ENCODE data around the gene MEF2D. TPM values are rescaled to one million over a fixed set of nuclear protein-coding genes. Genes with fewer than 3 reads are reported as not detected.

MEF2D gene
- 20.7 and 26.1 TPM in 2 replicates for total RNA-seq (ENCODE audit: low replicate concordance)
- long read RNA-seq, partial matches to known transcripts = 0 of 1 reads
- long read RNA-seq, other reads (novel, unspliced or antisense) = 1 of 1 reads

DNA sequence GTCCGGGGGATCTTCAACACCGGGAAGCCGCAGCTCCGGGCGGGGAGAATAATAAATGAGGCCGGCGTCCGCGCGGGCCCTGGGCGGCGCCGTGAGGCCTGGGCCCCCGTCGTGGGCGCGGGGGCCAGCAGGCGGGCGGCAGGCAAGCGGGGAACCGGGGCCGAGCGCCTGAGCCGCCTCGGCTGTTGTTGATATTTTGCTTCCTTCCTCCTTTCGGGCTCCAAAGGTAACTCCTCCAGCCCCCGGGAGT lies at the start of gene MEF2D:
TSS of gene MEF2D (minus strand) at position 233 of the 250 bp plus-strand sequence. CDS start 17,483 bp downstream, outside the sequence.
- H3K4me1 Mint-ChIP-seq (ENCODE audit: unreplicated experiment) = peaks cover 61% of the 10 kb centered on the region
- H3K36me3 Mint-ChIP-seq = no peaks in the 10 kb centered on the region
- H3K9me3 Mint-ChIP-seq = peaks cover 4% of the 10 kb centered on the region
- DNase-seq (ENCODE audit: extremely low spot score, unreplicated experiment) = no peak
- peaks cover 3% of the 10 kb centered on the region for H3K27me3 Mint-ChIP-seq
- TF ChIP-seq, protein P1, sequence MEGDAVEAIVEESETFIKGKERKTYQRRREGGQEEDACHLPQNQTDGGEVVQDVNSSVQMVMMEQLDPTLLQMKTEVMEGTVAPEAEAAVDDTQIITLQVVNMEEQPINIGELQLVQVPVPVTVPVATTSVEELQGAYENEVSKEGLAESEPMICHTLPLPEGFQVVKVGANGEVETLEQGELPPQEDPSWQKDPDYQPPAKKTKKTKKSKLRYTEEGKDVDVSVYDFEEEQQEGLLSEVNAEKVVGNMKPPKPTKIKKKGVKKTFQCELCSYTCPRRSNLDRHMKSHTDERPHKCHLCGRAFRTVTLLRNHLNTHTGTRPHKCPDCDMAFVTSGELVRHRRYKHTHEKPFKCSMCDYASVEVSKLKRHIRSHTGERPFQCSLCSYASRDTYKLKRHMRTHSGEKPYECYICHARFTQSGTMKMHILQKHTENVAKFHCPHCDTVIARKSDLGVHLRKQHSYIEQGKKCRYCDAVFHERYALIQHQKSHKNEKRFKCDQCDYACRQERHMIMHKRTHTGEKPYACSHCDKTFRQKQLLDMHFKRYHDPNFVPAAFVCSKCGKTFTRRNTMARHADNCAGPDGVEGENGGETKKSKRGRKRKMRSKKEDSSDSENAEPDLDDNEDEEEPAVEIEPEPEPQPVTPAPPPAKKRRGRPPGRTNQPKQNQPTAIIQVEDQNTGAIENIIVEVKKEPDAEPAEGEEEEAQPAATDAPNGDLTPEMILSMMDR (conservative IDR thresholded peaks at IDR 0.05) = no peak
- H3K4me3 Mint-ChIP-seq = peak within 1 kb of the TSS; percentile 91
- peak within 1 kb of the TSS; percentile 93 for H3K27ac Mint-ChIP-seq

DNA sequence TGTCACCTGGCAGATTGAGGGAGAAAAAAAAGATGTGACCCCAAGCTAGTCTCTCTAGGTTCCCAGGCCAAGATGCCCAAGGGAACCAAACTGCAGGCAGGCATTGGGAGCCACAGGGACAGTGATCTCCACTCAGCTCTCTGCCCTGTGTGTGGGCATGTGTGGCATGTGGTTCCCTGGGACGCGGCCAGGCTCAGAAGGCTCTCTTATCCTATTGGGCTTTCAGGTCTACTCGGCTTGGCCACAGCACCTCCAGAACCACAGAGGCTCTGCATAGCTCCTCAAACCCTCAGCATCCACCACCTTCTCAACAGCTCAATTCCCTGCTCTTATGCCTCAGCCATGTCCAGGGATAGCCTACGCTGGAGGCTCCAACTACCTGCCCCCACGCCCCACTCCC lies 49.8 kb upstream of the MEF2D start:
- Mint-ChIP-seq H3K36me3 (peaks cover 10% of the 10 kb centered on the region), H3K9me3 (no peaks in the 10 kb centered on the region), H3K27me3 (no peaks in the 10 kb centered on the region), H3K27ac (no peak overlapping the region), H3K4me3 (no peak overlapping the region), H3K4me1 (ENCODE audit: unreplicated experiment) (no peaks in the 10 kb centered on the region)
- no peak for DNase-seq (ENCODE audit: extremely low spot score, unreplicated experiment)
- TF ChIP-seq, protein P1 (conservative IDR thresholded peaks at IDR 0.05) = no peak

DNA sequence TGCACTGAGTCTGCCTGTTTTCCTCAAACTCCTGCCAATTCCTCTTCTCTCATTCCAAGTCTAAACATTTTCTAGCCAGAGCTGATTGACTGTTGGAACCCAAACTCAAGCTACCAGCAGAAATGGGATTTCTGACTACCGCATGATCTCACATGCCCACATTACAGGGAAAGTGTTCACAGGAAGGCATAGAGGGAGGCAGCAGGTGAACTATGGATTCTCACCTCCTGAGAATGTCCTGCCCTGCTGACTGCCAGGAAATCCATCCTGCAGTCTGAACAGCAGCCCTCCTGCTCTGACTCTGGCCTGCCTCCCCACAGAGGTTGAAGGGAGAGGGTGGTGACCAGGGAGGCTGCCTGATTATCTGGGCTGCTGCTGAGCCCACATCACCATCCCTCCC lies 49.3 kb upstream of the MEF2D start:
- Mint-ChIP-seq H3K4me3 (no peak overlapping the region), H3K4me1 (ENCODE audit: unreplicated experiment) (peaks cover 2% of the 10 kb centered on the region), H3K27ac (no peak overlapping the region), H3K36me3 (peaks cover 10% of the 10 kb centered on the region), H3K9me3 (no peaks in the 10 kb centered on the region), H3K27me3 (no peaks in the 10 kb centered on the region)
- DNase-seq (ENCODE audit: extremely low spot score, unreplicated experiment) = no peak
- TF ChIP-seq, protein P1 (conservative IDR thresholded peaks at IDR 0.05) = no peak

DNA sequence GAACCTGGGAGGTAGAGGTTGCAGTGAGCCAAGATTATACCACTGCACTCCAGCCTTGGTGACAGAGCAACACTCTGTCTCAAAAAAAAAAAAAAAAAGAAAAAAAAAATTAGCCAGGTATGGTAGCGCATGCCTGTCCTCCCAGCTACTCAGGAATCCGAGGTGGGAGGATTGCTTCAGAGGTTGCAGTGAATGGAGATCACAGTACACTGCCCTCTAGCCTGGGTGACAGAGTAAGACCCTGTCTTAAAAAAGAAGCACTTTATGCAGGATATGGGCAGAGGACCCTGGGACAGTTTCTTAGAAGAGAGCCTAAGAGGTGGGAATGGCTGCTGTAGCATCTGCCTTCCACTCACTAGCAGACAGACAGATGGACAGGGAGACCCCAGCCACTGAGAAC lies 48.8 kb upstream of the MEF2D start:
- Mint-ChIP-seq H3K4me3 (no peak overlapping the region), H3K36me3 (peaks cover 10% of the 10 kb centered on the region), H3K27ac (no peak overlapping the region), H3K9me3 (no peaks in the 10 kb centered on the region), H3K4me1 (ENCODE audit: unreplicated experiment) (peaks cover 4% of the 10 kb centered on the region), H3K27me3 (no peaks in the 10 kb centered on the region)
- TF ChIP-seq, protein P1 (conservative IDR thresholded peaks at IDR 0.05) = no peak
- no peak for DNase-seq (ENCODE audit: extremely low spot score, unreplicated experiment)

DNA sequence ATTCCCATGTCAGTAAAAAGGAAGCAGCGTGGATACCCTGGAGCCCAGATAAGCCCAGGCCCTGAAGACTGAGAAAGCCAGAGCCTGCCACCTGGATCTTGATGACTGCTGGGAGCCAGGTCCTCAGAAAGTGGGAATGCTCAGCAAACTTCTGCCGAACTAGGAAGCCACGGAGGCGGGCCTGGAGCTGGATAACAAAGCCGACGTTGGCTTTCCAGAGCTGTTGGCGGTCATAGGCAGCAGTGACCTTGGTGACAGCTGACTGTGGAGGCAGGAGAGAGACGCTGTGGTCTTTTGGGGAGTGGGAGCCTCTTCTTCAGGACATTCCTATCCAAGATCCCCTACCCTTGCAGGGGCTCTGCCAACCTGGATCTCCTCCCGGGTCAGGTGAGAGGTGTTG lies 47.4 kb upstream of the MEF2D start:
- Mint-ChIP-seq H3K36me3 (peaks cover 9% of the 10 kb centered on the region), H3K4me3 (no peak overlapping the region), H3K27ac (no peak overlapping the region), H3K27me3 (no peaks in the 10 kb centered on the region), H3K4me1 (ENCODE audit: unreplicated experiment) (peaks cover 12% of the 10 kb centered on the region), H3K9me3 (no peaks in the 10 kb centered on the region)
- no peak for DNase-seq (ENCODE audit: extremely low spot score, unreplicated experiment)
- TF ChIP-seq, protein P1 (conservative IDR thresholded peaks at IDR 0.05) = no peak

DNA sequence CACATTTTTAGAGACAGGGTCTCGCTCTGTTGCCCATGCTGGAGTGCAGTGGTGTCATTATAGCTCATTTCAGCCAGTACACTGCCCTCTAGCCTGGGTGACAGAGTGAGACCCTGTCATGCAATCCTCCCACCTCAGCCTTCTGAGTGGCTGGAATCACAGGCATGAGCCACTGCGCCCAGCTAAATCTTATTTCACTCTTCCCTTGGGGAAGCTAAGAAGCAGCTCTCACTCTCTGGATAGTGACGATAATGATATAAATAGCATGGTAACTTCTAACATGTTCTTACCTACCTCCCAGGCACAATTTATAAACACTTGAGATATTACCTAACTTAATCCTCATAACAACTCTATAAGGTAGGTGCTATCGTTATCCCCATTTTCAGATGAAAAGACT lies 46.9 kb upstream of the MEF2D start:
- H3K4me1 Mint-ChIP-seq (ENCODE audit: unreplicated experiment) = peaks cover 13% of the 10 kb centered on the region

More for the DNA sequence above, 46.9 kb upstream of the MEF2D start:
- Mint-ChIP-seq H3K36me3 (peaks cover 11% of the 10 kb centered on the region), H3K4me3 (no peak overlapping the region), H3K27ac (no peak overlapping the region), H3K27me3 (no peaks in the 10 kb centered on the region), H3K9me3 (no peaks in the 10 kb centered on the region)
- no peak for DNase-seq (ENCODE audit: extremely low spot score, unreplicated experiment)
- TF ChIP-seq, protein P1 (conservative IDR thresholded peaks at IDR 0.05) = no peak
